EH (cell line): ENCODE measurements around the gene CD27.
"Not testable (repeated sequence)": the region's sequence is repeated elsewhere in the genome, so short reads cannot be mapped to it uniquely, and the experiment has no call there.

ENCODE experiments used
- DNase-seq: peaks from one replicate; pipeline ENCODE4 v3.0.0-alpha.2; 2015; ENCODE audit warnings: low read depth

Gene CD27

DNA sequence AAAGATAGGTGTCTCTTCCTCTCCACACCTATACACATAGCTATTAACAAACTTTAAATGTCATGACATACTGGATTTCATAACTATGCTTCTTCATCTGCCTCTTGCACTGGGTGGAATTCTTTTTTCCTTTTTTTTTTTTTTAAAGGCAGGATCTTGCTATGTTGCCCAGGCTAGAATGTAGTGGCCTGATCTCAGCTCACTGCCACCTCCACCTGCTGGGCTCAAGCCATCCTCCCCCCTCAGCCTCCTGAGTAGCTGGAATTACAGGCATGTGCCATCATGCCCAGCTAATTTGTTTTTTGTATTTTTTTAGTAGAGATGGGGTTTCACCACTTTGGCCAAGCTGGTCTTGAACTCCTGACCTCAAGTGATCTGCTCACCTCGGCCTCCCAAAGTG is 43.5 kb downstream of the CD27 start:
- no peak for DNase-seq

DNA sequence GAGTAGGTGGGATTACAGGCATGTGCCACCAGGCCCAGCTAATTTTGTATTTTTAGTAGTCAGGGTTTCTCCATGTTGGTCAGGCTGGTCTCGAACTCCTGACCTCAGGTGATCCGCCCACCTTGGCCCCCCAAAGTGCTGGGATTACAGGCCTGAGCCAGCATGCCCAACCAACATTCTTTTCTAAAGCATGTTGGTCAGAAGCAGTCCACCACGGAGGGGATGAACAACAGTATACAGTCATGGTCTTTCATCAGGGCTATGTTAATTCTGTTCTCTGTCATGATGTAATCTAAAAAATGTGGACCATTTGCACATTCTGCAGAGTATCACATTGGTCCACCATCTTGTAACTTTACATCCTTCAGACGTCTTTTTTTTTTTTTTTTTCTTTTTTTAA is 44.7 kb downstream of the CD27 start:
- no peak for DNase-seq

DNA sequence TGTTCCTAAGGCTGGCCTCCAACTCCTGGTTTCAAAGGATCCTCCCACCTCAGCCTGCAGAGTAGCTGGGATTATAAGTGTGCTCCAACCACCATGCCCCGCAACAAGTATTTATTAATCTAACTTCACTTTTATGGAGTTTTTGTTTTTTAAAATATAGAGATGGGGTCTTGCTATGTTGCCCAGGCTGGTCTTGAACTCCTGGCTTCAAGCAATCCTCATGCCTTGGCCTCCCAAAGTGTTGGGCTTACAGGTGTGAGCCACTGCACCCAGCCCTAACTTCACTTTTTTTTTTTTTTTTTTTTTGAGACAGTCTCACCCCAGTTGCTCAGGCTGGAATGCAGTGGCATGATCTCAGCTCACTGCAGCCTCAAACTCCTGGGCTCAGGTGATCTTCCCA is 45.9 kb downstream of the CD27 start:
- DNase-seq, result not testable (repeated sequence)

DNA sequence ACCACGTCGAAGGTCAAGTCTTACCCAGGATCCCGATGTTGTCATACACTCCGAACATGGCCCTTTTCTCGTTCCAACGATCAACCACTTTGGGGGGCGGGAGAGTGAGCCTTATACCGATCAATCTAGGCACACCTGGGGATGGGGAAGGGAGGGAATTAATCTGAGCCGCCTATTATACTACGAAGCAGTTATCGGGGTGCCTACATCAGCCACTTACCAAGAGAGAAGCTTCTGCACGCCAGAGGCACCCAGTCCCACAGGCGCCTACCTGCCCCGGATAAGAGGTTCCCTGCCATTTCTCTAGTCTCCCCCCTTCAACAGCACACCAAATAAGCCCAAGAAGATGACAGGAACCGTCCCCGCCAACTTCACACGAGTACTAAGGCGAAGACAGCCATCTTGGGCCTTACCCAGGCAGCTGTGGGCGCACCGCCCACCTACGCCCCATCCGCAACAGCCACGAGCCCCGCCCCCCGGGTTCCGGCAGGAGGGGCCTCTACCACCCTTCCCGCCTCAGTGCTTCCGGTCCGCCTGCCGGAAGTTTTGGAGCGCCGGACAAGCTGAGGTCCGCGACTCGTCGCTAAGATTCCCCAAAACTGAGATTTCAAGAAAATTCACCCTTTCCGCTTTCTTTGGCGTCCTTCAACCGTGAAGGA is 48.2 kb downstream of the CD27 start, which contains the start of gene MRPL51:
MRPL51 (minus strand) TSS at position 425 of the 659 bp plus-strand sequence; CDS start at position 299, 126 bp downstream.
- DNase-seq, result peak; percentile 94

DNA sequence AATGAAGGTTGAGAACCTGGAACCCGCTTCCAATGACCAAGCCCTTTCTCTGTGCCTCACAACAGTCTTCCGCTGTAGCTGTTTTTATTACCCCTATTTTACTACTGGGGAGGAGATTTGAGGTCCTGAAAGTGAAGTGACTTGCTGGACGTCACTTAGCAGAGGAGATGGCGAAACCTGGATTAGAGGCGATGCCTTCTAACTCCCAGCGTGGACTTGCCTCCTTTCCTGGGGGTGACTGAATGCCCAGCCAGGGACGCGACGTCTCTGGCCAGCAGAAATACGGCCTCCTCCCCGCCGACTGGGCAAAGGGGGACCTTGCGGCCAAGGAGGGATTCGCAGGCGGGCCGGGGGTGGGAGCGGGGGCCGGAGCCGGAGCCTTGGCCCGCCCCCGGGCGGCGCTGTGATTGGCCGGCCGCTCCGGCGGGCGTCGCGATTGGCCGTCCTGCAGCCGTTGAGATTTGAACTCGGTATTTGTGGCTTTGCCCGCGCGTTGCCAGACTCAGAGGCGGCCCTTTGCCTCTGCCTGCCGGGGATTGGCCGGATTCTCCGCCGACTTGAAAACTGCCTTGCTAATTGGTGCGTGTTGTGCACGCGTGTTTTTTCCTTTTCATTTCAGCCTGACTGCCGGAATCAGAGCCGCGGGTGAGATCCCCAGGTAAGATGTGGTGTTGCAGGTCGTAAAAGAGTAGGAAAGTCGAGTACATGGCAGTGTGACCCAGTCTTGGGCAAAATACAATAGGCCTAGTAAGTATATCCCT is 48.9 kb downstream of the CD27 start, which contains the start of gene NCAPD2:
NCAPD2 (plus strand) TSS at position 606 of the 761 bp plus-strand sequence. CDS start 997 bp downstream, outside the sequence.
- peak; percentile 97 for DNase-seq

DNA sequence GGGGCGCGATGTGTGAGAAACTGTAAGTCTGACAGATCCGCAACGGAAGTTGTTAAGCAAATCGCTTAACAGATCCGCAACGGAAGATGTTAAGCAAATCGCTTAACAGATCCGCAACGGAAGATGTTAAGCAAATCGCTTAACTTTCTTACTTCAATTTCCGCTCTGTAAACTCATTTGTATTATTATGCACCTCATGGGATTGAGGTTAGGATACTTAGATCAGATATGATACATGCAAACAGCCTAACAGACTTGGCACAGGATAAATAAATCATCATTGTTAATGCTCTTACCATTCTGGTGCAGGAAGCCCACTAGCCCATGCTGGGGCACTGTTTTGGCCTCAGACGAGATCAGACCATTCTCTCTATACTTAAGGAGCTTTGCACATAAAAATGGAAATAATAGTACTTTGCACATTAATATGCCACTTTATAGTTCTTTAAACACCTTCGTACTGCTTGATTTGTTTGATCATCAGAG is 49.5 kb downstream of the CD27 start:
- no peak for DNase-seq

DNA sequence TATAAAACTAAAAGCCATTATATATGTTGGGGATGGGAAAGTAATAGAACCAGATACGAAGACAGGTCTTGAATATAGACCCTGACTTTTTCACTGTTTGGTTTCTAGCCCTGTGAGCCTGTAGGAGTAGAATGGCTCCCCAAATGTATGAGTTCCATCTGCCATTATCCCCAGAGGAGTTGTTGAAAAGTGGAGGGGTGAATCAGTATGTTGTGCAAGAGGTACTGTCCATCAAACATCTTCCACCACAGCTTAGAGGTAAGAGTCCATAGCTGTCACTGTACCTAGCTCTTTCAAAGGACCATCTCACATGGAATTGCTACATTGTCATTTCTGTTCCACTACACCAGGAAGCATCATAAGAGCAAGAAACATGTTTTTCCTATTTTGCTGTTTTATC is 50.2 kb downstream of the CD27 start:
- no peak for DNase-seq

DNA sequence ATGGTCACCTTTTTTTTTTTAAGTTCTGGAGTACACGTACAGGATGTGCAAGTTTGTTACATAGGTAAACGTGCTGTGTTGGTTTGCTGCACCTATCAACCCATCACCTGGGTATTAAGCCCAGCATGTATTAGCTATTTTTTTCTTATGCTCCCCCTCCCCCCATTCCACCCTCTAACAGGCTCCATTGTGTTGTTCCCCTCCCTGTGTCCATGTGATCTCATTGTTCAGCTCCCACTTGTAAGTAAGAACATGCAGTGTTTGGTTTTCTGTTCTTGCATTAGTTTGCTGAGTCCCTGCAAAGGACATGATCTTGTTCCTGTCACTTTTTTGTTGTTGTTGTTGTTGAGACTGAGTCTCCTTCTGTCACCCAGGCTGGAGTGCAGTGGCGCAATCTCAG is 52.5 kb downstream of the CD27 start:
- DNase-seq, result not testable (repeated sequence)

DNA sequence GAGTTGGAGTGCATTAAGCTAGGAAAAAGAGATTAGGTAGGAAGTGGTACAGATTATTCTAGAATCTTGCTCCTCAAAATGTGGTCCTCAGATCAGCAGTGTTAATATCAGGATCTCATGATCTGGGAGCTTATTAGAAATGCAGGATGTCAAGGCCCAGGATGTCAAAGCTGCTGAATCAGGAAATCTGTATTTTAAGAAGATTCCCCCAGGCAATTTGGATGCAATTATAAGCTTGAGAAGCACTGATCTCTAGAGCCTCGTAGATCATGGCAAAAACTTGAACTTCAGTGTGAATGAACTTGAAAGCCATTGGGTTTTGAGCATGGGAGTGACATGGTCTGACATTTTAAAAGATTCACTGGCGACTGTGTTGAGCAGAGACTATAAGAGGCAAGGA is 55.7 kb downstream of the CD27 start:
- no peak for DNase-seq
